Measurements from ENCODE around the gene CCDC57.

Gene CCDC57

DNA sequence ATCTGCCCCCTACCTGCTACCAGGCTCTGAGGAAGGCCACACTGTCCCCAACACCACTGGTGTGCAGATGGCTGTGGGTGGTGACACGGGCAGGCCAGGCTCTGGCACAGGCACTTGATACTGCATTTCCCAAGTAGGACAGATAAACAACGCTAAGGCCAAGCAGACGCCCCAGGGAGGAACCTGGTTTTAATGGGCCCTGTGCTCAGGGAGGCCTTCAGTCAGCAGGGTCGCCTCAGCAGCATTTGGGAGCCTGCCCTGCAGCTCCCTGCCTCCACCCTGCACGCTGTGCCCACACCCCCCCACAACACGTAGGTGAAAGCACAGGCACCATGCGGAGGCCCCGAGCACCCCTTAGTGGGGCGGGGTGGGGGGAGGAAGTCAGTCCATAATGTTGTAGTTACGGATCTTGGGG lies 111.3 kb downstream of the CCDC57 start:
- Mint-ChIP-seq H3K27me3 (ENCODE audit: low read depth) (no peaks in the 10 kb centered on the region), H3K36me3 (ENCODE audit: low read depth) (no peaks in the 10 kb centered on the region), H3K4me3 (peak overlapping the region; percentile 57 to 68 (median 66)), H3K27ac (peak overlapping the region in 2 of 3 experiments; percentile 42 to 59), H3K4me1 (peaks cover 10% of the 10 kb centered on the region), H3K9me3 (no peaks in the 10 kb centered on the region)
- TF ChIP-seq, protein P1, sequence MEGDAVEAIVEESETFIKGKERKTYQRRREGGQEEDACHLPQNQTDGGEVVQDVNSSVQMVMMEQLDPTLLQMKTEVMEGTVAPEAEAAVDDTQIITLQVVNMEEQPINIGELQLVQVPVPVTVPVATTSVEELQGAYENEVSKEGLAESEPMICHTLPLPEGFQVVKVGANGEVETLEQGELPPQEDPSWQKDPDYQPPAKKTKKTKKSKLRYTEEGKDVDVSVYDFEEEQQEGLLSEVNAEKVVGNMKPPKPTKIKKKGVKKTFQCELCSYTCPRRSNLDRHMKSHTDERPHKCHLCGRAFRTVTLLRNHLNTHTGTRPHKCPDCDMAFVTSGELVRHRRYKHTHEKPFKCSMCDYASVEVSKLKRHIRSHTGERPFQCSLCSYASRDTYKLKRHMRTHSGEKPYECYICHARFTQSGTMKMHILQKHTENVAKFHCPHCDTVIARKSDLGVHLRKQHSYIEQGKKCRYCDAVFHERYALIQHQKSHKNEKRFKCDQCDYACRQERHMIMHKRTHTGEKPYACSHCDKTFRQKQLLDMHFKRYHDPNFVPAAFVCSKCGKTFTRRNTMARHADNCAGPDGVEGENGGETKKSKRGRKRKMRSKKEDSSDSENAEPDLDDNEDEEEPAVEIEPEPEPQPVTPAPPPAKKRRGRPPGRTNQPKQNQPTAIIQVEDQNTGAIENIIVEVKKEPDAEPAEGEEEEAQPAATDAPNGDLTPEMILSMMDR (IDR thresholded peaks at IDR 0.05; ENCODE audit: unreplicated experiment in 3 of 3), result no peak

DNA sequence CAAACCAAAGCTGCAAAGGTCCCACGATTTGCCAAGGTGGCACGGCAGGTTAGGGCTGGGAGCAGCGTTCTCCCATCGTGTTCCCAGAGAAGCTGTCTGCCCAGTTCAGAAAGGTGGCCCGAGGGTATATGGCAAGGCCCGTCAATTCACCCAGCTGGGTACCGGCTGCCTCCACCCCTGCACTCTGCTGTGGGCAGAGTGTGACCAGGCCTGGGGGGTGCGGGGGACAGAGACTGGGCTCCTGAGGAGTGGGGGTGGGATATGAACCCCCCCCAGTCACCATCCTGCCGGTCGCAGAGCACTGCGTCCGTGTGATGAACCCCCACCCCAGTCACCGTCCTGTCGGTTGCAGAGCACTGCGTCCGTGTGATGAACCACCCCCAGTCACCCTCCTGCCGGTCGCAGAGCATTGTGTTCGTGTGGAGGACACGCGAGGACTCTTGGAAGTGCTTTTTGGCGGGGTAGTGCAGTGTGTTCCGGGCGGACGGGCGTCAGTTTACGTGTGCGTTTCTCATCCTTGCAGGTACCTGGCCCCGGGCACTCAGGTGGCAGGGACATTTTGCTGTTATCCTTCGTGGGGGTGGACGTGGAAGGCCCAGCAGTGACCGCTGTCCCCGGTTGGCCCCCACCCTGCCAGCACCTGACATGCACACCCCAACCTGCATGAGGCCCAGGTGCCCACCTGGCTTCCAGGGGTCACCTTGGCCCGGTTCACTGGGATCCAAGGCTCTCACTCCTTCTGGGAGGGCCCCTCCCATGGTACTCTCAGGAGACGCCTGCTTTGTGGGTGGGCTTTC lies 111.9 kb downstream of the CCDC57 start:
- peak overlapping the region; percentile 70 to 79 (median 78) for H3K4me3 Mint-ChIP-seq
- H3K4me1 Mint-ChIP-seq, result peaks cover 6% of the 10 kb centered on the region
- H3K27me3 Mint-ChIP-seq (ENCODE audit: low read depth), result no peaks in the 10 kb centered on the region
- H3K27ac Mint-ChIP-seq, result peak overlapping the region in 2 of 3 experiments; percentile 54 to 62
- H3K9me3 Mint-ChIP-seq, result no peaks in the 10 kb centered on the region
- H3K36me3 Mint-ChIP-seq (ENCODE audit: low read depth), result no peaks in the 10 kb centered on the region
- TF ChIP-seq, protein P1 (IDR thresholded peaks at IDR 0.05; ENCODE audit: unreplicated experiment in 3 of 3), result no peak

GRCh38 chr17:82098939-82099763 lies 113.5 kb downstream of the CCDC57 start:
- H3K27me3 Mint-ChIP-seq (ENCODE audit: low read depth), result no peaks in the 10 kb centered on the region
- H3K4me3 Mint-ChIP-seq, result peak overlapping the region; percentile 70 to 79 (median 78)
- H3K4me1 Mint-ChIP-seq, result peaks cover 4% of the 10 kb centered on the region
- H3K27ac Mint-ChIP-seq, result peak overlapping the region in 1 of 3 experiments; percentile 38
- TF ChIP-seq, protein P1 (IDR thresholded peaks at IDR 0.05; ENCODE audit: unreplicated experiment in 3 of 3), result no peak
- H3K9me3 Mint-ChIP-seq, result no peaks in the 10 kb centered on the region
- no peaks in the 10 kb centered on the region for H3K36me3 Mint-ChIP-seq (ENCODE audit: low read depth)

GRCh38 chr17:82098169-82098938 lies 114.3 kb downstream of the CCDC57 start, which contains the start of gene FASN:
FASN (minus strand) TSS chr17:82098236; CDS start chr17:82096445, 1,791 bp downstream.
- Mint-ChIP-seq H3K4me1 (no peaks in the 10 kb centered on the region), H3K4me3 (peak within 1 kb of the TSS; percentile 75 to 77 (median 77)), H3K27ac (no peak within 1 kb of the TSS), H3K36me3 (ENCODE audit: low read depth) (peaks cover 2% of the 10 kb centered on the region), H3K27me3 (ENCODE audit: low read depth) (no peaks in the 10 kb centered on the region), H3K9me3 (no peaks in the 10 kb centered on the region)
- TF ChIP-seq, protein P1 (IDR thresholded peaks at IDR 0.05; ENCODE audit: unreplicated experiment in 3 of 3), result peak; percentile 52 to 55 (median 53)

- H3K4me3 Mint-ChIP-seq, result peak overlapping the region; percentile 68 to 74 (median 72)
- H3K27me3 Mint-ChIP-seq (ENCODE audit: low read depth), result no peaks in the 10 kb centered on the region
- peaks cover 5% of the 10 kb centered on the region for H3K36me3 Mint-ChIP-seq (ENCODE audit: low read depth)
- H3K9me3 Mint-ChIP-seq, result no peaks in the 10 kb centered on the region
- TF ChIP-seq, protein P1 (IDR thresholded peaks at IDR 0.05; ENCODE audit: unreplicated experiment in 3 of 3), result no peak
- H3K27ac Mint-ChIP-seq, result no peak overlapping the region
- no peaks in the 10 kb centered on the region for H3K4me1 Mint-ChIP-seq
Measured at GRCh38 chr17:82097919-82098168, 114.8 kb downstream of the CCDC57 start.

All from nephron (organoid).